ENCODE measurements around the gene CORO2B. TPM values are rescaled to one million over a fixed set of nuclear protein-coding genes. Genes with fewer than 3 reads are reported as not detected.

The CORO2B gene
- total RNA-seq, 1 experiment from 2014 or later = 3.8 TPM

DNA sequence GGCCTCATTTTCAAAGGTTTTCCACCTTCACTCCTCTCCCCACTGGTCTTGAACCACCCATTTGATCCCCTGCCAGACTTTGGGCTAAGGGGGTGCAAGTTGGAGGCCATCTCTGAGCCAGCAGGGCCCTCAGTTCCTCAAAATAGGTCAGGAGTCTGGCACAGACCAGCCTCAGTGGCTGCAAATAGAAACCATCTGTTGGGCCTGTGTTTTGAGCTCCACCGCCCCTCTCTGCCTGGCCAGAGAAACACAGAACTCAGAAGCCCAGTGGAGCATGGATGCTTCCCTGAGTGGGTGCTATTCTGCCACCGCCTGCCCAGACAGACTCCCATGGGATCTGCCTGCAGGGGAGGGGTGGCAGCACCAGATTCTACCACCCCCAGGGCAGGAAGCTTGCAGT, 56.3 kb downstream of the CORO2B start:
- no peak for DNase-seq (ENCODE audit: low spot score)
- H3K27me3 ChIP-seq (replicated peaks; ENCODE audit: insufficient read depth, low read depth, low read length, poor library complexity) = no peaks in the 10 kb centered on the region
- no TSS peak for BruUV-seq (replicated peaks)
- ChIA-PET CTCF (no interaction called here), POLR2A (ENCODE audit: low non-redundant PET) (no interaction called here)
- peaks cover 6% of the 10 kb centered on the region for H3K4me1 ChIP-seq (ENCODE audit: insufficient read depth, low read length, poor library complexity, severe bottlenecking)
- no peaks in the 10 kb centered on the region for H3K36me3 ChIP-seq (ENCODE audit: insufficient read depth, low read length, poor library complexity, severe bottlenecking)
- H3K27ac ChIP-seq (ENCODE audit: low read depth, low read length, poor library complexity, severe bottlenecking) = no peak overlapping the region
- H3K9me3 ChIP-seq (ENCODE audit: low read depth, low read length, poor library complexity, severe bottlenecking) = no peaks in the 10 kb centered on the region
- intact Hi-C loops (cut with micrococcal nuclease; ENCODE audit: unreplicated experiment) = no loop called here
- TF ChIP-seq, protein P1, sequence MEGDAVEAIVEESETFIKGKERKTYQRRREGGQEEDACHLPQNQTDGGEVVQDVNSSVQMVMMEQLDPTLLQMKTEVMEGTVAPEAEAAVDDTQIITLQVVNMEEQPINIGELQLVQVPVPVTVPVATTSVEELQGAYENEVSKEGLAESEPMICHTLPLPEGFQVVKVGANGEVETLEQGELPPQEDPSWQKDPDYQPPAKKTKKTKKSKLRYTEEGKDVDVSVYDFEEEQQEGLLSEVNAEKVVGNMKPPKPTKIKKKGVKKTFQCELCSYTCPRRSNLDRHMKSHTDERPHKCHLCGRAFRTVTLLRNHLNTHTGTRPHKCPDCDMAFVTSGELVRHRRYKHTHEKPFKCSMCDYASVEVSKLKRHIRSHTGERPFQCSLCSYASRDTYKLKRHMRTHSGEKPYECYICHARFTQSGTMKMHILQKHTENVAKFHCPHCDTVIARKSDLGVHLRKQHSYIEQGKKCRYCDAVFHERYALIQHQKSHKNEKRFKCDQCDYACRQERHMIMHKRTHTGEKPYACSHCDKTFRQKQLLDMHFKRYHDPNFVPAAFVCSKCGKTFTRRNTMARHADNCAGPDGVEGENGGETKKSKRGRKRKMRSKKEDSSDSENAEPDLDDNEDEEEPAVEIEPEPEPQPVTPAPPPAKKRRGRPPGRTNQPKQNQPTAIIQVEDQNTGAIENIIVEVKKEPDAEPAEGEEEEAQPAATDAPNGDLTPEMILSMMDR (conservative IDR thresholded peaks at IDR 0.05; ENCODE audit: low read depth, low read length) = no peak
- TF ChIP-seq EZH2 (IDR thresholded peaks at IDR 0.05; ENCODE audit: borderline replicate concordance, low read depth, low read length, poor library complexity, severe bottlenecking) = no peak
- no peak overlapping the region for H3K4me3 ChIP-seq (ENCODE audit: low read depth, low read length, poor library complexity, severe bottlenecking)

DNA sequence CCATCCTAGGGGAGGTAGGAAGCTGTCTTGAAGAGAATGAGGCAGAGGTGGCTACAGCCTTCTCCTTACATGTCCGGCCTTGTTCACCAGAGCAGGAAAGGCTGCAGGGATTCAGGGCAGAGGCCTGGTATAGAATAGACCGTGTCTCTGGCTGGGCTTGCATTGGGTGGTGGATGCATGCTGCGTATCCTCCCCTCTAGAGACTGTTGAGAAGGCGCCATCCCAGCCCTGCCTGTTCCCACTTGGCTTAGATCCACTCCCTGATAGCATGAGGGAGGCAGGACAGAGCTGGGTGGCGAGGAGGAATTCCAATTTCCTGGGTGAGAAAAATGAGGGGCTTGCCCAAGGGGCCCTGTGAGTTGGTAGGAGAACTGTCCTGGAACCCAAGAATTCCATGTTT, 57.5 kb downstream of the CORO2B start:
- DNase-seq (ENCODE audit: low spot score) = no peak
- Histone ChIP-seq H3K9me3 (ENCODE audit: low read depth, low read length, poor library complexity, severe bottlenecking) (no peaks in the 10 kb centered on the region), H3K27me3 (replicated peaks; ENCODE audit: insufficient read depth, low read depth, low read length, poor library complexity) (no peaks in the 10 kb centered on the region), H3K27ac (ENCODE audit: low read depth, low read length, poor library complexity, severe bottlenecking) (no peak overlapping the region), H3K4me3 (ENCODE audit: low read depth, low read length, poor library complexity, severe bottlenecking) (no peak overlapping the region), H3K4me1 (ENCODE audit: insufficient read depth, low read length, poor library complexity, severe bottlenecking) (peaks cover 10% of the 10 kb centered on the region), H3K36me3 (ENCODE audit: insufficient read depth, low read length, poor library complexity, severe bottlenecking) (no peaks in the 10 kb centered on the region)
- intact Hi-C loops (cut with micrococcal nuclease; ENCODE audit: unreplicated experiment) = no loop called here
- CTCF ChIA-PET = interaction anchor here (1.0 kb wide), 1 partner anchor 16 kb away, joined by 3 read pairs; no protein-coding TSS in a partner anchor
- POLR2A ChIA-PET (ENCODE audit: low non-redundant PET) = no interaction called here
- TF ChIP-seq, protein P1 (conservative IDR thresholded peaks at IDR 0.05; ENCODE audit: low read depth, low read length) = no peak
- TF ChIP-seq EZH2 (IDR thresholded peaks at IDR 0.05; ENCODE audit: borderline replicate concordance, low read depth, low read length, poor library complexity, severe bottlenecking) = no peak
- BruUV-seq (replicated peaks) = no TSS peak

DNA sequence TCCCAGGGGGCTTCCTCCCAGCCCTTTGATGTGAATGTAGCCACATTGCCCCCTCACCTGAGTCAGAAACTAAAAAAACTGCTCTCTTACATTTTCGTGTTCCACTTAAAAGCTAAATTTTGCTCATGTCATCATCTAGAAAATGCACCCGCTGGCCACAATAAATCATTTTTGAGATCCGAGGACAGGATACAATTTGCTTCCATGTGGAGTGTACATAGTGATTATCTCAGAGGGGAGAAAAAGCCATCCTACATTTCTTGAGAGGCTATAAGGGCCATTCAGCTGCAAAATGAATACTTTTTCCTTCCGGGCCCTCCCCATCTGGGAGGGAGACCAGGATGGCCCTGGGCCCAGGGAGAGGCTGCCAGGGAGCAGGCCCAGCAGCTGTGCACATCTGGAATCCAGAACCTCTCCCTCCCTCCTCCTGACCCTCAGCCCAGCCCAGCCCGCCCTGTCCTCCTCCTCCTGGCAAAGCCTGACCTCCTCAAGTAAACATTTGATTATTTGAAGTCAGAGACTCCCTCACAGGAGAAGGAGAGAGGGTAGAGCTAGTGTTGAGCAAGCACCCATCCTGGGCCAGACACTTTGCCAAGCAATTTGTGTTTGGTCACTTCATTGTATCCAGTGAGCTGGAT, 59.1 kb downstream of the CORO2B start:
- POLR2A ChIA-PET (ENCODE audit: low non-redundant PET) = no interaction called here

More for the DNA sequence above, 59.1 kb downstream of the CORO2B start:
- no peaks in the 10 kb centered on the region for H3K9me3 ChIP-seq (ENCODE audit: low read depth, low read length, poor library complexity, severe bottlenecking)
- DNase-seq (ENCODE audit: low spot score) = no peak
- H3K27me3 ChIP-seq (replicated peaks; ENCODE audit: insufficient read depth, low read depth, low read length, poor library complexity) = no peaks in the 10 kb centered on the region
- TF ChIP-seq, protein P1 (conservative IDR thresholded peaks at IDR 0.05; ENCODE audit: low read depth, low read length) = no peak
- no peak for TF ChIP-seq EZH2 (IDR thresholded peaks at IDR 0.05; ENCODE audit: borderline replicate concordance, low read depth, low read length, poor library complexity, severe bottlenecking)
- intact Hi-C loops (cut with micrococcal nuclease; ENCODE audit: unreplicated experiment) = no loop called here
- CTCF ChIA-PET = no interaction called here
- BruUV-seq (replicated peaks) = no TSS peak
- no peaks in the 10 kb centered on the region for H3K36me3 ChIP-seq (ENCODE audit: insufficient read depth, low read length, poor library complexity, severe bottlenecking)
- H3K4me1 ChIP-seq (ENCODE audit: insufficient read depth, low read length, poor library complexity, severe bottlenecking) = peaks cover 11% of the 10 kb centered on the region
- no peak overlapping the region for H3K27ac ChIP-seq (ENCODE audit: low read depth, low read length, poor library complexity, severe bottlenecking)
- no peak overlapping the region for H3K4me3 ChIP-seq (ENCODE audit: low read depth, low read length, poor library complexity, severe bottlenecking)

Measured in A673 (cell line).